ENCODE data around the gene GGA1.

Gene GGA1

DNA sequence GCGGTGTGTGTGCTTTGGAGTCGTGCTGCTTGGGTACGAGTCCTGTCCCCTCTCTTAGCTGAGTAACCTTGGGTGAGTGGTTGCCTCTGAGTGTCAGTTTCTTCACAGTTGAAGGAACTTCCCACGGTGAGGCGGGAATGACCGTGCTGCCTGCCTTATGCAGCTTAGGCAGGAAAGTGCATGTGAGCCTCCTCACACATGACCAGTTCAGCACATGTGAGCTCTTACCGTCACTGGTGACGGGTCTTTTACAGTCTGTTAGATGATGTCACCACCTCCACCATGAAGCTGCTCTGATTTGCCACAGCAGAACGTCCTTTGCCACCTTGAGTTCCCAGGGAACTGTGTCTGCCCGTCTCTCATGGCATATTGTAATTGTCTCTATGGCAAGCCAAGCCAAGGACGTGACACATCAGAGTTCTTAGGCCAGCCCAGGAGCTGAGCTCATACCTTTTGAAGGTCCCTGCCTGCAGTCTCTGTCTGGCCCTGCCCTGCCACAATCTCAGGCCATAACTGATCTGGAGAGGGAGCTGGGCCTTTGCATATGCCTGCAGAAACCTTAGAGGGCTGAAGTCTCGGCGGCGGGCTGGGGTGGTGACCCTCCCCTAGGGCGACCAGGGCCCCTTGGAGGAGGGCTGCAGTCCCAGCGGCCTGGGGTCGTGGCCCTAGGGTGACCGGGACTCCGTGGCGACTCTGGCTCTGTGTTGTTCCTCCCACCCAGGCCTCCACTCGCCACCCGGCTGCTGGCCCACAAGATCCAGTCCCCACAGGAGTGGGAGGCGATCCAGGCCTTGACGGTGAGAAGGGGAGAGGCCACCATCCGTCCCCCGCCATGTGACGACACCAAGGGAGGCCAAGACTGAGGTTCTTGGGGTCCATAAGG lies 7.8 kb downstream of the GGA1 start:
- H3K36me3 ChIP-seq (ENCODE audit: control insufficient read depth, insufficient read depth, low read length, severe bottlenecking) = peaks cover 51% of the 10 kb centered on the region
- H3K9me3 ChIP-seq (ENCODE audit: control insufficient read depth, low read length) = no peaks in the 10 kb centered on the region
- DNase-seq (ENCODE audit: low read depth) = no peak
- H3K27me3 ChIP-seq (replicated peaks; ENCODE audit: control insufficient read depth, insufficient read depth, low read length) = no peaks in the 10 kb centered on the region
- no peak overlapping the region for H3K9ac ChIP-seq (ENCODE audit: low read length)
- no peak overlapping the region for H3K4me3 ChIP-seq (ENCODE audit: low read length)
- H3K4me1 ChIP-seq (ENCODE audit: control insufficient read depth, insufficient read depth, low read length) = peaks cover 17% of the 10 kb centered on the region

DNA sequence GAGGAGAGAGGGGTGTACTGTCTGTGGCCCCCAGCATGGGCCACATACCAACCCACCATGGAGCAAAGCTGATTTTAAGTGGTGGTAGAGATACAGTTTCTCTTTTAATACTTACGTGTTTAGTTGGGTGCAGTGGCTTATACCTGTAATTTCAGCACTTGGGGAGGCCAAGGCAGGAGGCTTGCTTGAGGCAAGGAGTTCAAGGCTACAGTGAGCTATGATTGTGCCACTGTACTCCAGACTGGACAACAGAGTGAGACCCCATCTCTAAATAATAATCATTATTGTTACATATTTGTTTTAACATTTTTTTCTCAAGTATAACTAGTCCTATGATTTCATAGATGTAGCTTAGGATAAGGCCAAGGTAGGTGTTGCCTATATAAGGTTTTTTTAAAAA lies 8.8 kb downstream of the GGA1 start:
- no peaks in the 10 kb centered on the region for H3K27me3 ChIP-seq (replicated peaks; ENCODE audit: control insufficient read depth, insufficient read depth, low read length)
- H3K9me3 ChIP-seq (ENCODE audit: control insufficient read depth, low read length) = no peaks in the 10 kb centered on the region
- no peak overlapping the region for H3K9ac ChIP-seq (ENCODE audit: low read length)
- no peak overlapping the region for H3K4me3 ChIP-seq (ENCODE audit: low read length)
- H3K4me1 ChIP-seq (ENCODE audit: control insufficient read depth, insufficient read depth, low read length) = peaks cover 13% of the 10 kb centered on the region
- DNase-seq (ENCODE audit: low read depth) = no peak
- H3K36me3 ChIP-seq (ENCODE audit: control insufficient read depth, insufficient read depth, low read length, severe bottlenecking) = peaks cover 53% of the 10 kb centered on the region

DNA sequence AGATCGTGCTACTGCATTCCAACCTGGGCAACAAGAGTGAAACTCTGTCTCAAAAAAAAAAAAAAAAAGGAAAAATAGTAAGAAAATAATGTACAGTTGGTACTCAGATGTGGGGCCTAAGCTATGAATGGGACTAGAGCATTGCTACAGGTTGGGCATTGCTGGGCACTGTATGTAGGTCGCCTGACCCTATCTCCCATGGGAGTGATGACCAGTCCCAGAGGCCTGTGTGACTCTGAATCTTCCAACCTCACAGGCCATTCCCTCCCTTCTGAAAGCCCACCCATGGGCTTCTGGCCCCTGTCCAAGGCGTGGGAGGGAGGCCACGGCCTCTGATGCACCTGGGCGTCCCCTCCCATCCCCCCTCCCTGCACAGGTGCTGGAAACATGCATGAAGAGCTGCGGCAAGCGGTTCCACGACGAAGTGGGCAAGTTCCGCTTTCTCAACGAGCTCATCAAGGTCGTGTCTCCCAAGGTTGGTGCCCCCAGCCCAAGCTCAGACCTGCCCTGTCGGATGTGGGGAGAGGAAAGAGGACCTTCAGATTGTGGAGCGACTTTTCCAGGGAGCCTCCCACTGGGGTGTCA lies 9.5 kb downstream of the GGA1 start:
- Histone ChIP-seq H3K4me1 (ENCODE audit: control insufficient read depth, insufficient read depth, low read length) (peaks cover 11% of the 10 kb centered on the region), H3K27me3 (replicated peaks; ENCODE audit: control insufficient read depth, insufficient read depth, low read length) (no peaks in the 10 kb centered on the region), H3K9me3 (ENCODE audit: control insufficient read depth, low read length) (no peaks in the 10 kb centered on the region), H3K36me3 (ENCODE audit: control insufficient read depth, insufficient read depth, low read length, severe bottlenecking) (peaks cover 53% of the 10 kb centered on the region), H3K4me3 (ENCODE audit: low read length) (no peak overlapping the region), H3K9ac (ENCODE audit: low read length) (no peak overlapping the region)
- no peak for DNase-seq (ENCODE audit: low read depth)

DNA sequence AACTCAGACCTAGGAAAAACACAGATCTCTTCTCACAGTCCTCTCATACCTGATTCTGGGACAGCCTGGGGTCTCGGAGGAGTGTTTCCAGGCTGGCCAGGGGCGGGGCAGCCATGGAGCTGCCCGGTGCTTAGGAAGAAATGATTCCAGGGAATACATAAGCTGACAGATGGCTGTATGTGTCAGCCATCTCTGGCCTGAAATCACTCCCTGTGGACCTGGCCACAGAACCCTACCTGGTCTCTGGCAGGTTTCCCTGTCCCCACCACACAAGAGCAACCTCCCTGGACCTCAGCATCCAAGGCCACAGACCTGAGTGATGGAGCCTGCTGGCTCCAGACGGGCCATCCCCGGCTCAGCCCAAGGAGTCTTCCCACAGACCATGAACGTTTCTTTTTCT lies 10.0 kb downstream of the GGA1 start:
- H3K36me3 ChIP-seq (ENCODE audit: control insufficient read depth, insufficient read depth, low read length, severe bottlenecking) = peaks cover 53% of the 10 kb centered on the region
- no peaks in the 10 kb centered on the region for H3K27me3 ChIP-seq (replicated peaks; ENCODE audit: control insufficient read depth, insufficient read depth, low read length)
- no peaks in the 10 kb centered on the region for H3K9me3 ChIP-seq (ENCODE audit: control insufficient read depth, low read length)
- no peak for DNase-seq (ENCODE audit: low read depth)
- peaks cover 6% of the 10 kb centered on the region for H3K4me1 ChIP-seq (ENCODE audit: control insufficient read depth, insufficient read depth, low read length)
- no peak overlapping the region for H3K9ac ChIP-seq (ENCODE audit: low read length)
- H3K4me3 ChIP-seq (ENCODE audit: low read length) = no peak overlapping the region

DNA sequence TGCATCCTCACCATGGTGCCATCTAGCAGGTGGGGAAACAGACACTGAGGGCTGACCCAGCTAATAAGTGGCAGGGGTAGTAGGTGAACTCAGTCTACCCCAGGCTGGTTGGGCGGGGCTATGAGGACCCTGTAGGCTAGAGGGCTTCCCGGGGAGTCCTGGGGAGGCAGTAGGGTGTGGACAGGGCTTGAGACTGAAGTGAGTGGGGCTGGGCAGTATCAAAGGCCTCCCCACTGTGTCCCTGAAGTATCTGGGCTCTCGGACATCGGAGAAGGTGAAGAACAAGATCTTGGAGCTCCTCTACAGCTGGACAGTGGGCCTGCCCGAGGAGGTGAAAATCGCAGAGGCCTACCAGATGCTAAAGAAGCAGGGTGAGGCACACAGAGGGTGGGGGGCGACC lies 11.4 kb downstream of the GGA1 start:
- no peaks in the 10 kb centered on the region for H3K9me3 ChIP-seq (ENCODE audit: control insufficient read depth, low read length)
- H3K36me3 ChIP-seq (ENCODE audit: control insufficient read depth, insufficient read depth, low read length, severe bottlenecking) = peaks cover 56% of the 10 kb centered on the region
- no peak overlapping the region for H3K9ac ChIP-seq (ENCODE audit: low read length)
- no peak overlapping the region for H3K4me3 ChIP-seq (ENCODE audit: low read length)
- peaks cover 5% of the 10 kb centered on the region for H3K4me1 ChIP-seq (ENCODE audit: control insufficient read depth, insufficient read depth, low read length)
- DNase-seq (ENCODE audit: low read depth) = no peak
- H3K27me3 ChIP-seq (replicated peaks; ENCODE audit: control insufficient read depth, insufficient read depth, low read length) = no peaks in the 10 kb centered on the region

DNA sequence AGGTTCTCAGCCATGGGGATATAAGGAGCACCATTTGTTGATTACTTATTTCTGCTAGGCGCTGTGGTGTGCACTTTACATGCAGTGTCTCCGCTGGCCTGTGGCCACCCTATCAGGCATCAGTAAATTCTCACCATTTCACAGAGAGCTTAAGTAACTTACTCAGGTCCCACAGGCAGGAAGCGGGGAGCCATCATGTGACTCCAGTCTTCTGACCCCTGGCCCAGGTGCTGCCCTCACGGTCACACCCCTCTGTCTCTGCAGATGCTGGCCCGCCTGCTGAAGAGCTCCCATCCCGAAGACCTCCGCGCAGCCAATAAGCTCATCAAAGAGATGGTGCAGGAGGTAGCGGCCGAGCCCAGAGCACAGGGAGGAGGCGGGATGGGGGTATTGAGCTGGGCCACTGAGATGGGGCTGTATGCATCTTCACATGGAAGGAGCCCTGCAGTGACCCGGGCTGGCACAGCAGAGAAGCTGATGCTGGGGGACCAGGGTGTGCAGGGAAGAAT lies 12.8 kb downstream of the GGA1 start:
- Histone ChIP-seq H3K9ac (ENCODE audit: low read length) (no peak overlapping the region), H3K4me3 (ENCODE audit: low read length) (no peak overlapping the region), H3K4me1 (ENCODE audit: control insufficient read depth, insufficient read depth, low read length) (peaks cover 18% of the 10 kb centered on the region), H3K27me3 (replicated peaks; ENCODE audit: control insufficient read depth, insufficient read depth, low read length) (no peaks in the 10 kb centered on the region), H3K9me3 (ENCODE audit: control insufficient read depth, low read length) (no peaks in the 10 kb centered on the region), H3K36me3 (ENCODE audit: control insufficient read depth, insufficient read depth, low read length, severe bottlenecking) (peaks cover 48% of the 10 kb centered on the region)
- DNase-seq (ENCODE audit: low read depth) = no peak

DNA sequence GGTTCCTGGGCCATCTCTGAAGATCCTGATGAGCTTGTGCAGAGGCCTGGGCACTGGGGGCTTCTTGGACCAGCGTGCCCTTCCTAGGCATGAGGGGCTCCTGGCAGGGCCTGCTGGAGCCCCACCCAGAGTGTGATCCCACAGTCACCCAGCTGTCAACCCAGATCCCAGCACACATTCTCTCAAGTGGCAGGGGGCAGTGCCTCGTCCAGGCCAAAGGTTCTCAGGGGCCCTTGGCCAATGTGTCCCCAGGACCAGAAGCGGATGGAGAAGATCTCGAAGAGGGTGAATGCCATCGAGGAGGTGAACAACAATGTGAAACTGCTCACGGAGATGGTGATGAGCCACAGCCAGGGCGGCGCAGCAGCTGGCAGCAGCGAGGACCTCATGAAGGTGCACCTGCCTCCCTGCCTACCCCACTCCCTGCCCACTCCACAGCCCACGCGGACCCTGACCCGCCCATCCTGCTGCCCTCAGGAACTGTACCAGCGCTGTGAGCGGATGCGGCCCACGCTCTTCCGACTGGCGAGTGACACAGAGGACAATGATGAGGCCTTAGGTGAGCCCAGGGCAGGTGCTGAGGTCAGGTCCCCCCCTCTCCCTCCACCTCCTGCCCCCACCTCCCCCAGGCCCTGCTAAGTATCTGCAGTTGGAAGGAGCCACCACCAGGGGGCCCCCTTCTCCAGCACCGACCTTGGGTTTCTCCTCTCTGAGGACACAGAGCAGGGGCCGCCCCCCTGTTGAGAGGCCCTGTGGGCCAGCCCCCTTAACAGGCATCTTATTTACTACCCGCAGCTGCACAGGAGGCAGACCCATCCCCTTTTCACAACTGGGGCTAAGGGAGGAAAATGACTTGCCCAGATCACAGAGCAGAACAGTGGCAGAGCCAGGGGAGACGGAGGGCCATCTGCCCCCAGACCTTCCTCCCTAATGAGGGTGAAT lies 14.7 kb downstream of the GGA1 start:
- DNase-seq (ENCODE audit: low read depth) = peak; percentile 81
- Histone ChIP-seq H3K9me3 (ENCODE audit: control insufficient read depth, low read length) (no peaks in the 10 kb centered on the region), H3K4me3 (ENCODE audit: low read length) (no peak overlapping the region), H3K27me3 (replicated peaks; ENCODE audit: control insufficient read depth, insufficient read depth, low read length) (no peaks in the 10 kb centered on the region), H3K4me1 (ENCODE audit: control insufficient read depth, insufficient read depth, low read length) (peaks cover 32% of the 10 kb centered on the region), H3K36me3 (ENCODE audit: control insufficient read depth, insufficient read depth, low read length, severe bottlenecking) (peaks cover 33% of the 10 kb centered on the region), H3K9ac (ENCODE audit: low read length) (peak overlapping the region; percentile 24)

DNA sequence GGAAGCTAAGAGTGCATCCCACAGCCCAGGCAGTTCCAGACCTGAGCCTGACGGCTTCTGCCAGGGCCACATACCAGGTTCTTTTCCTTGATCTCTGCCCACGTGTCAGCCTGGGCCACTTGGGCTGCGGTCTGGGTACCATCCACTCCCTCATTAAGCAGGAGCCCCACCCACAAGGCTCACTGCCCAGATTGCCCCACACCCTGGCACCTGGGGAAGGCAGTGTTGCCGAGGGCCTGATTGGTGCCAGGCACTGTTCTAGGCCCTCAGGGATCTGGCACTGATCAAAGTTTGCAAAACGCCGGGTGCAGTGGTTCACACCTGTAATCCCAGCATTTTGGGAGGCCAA lies 15.4 kb downstream of the GGA1 start:
- Histone ChIP-seq H3K4me3 (ENCODE audit: low read length) (no peak overlapping the region), H3K4me1 (ENCODE audit: control insufficient read depth, insufficient read depth, low read length) (peaks cover 32% of the 10 kb centered on the region), H3K9me3 (ENCODE audit: control insufficient read depth, low read length) (no peaks in the 10 kb centered on the region), H3K27me3 (replicated peaks; ENCODE audit: control insufficient read depth, insufficient read depth, low read length) (no peaks in the 10 kb centered on the region), H3K9ac (ENCODE audit: low read length) (peak overlapping the region; percentile 24), H3K36me3 (ENCODE audit: control insufficient read depth, insufficient read depth, low read length, severe bottlenecking) (peaks cover 29% of the 10 kb centered on the region)
- DNase-seq (ENCODE audit: low read depth) = no peak

DNA sequence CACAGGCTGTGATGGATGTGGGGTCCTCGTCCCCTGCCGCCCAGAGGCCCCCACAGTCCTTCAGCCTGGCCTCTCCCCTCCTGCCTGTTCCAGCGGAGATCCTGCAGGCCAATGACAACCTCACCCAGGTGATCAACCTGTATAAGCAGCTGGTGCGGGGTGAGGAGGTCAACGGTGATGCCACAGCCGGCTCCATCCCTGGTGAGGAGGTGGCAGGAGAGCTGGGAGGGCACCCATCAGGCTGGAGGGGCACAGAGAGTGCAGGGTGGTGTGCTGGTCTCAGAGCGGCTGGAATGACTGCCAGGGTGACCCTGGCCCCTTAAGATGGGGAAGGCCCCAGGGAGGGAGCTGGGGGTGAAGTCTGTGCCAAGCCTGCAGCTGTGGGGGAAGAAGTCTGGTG lies 16.2 kb downstream of the GGA1 start:
- no peak overlapping the region for H3K9ac ChIP-seq (ENCODE audit: low read length)
- H3K4me3 ChIP-seq (ENCODE audit: low read length) = no peak overlapping the region
- no peak for DNase-seq (ENCODE audit: low read depth)
- peaks cover 32% of the 10 kb centered on the region for H3K4me1 ChIP-seq (ENCODE audit: control insufficient read depth, insufficient read depth, low read length)
- no peaks in the 10 kb centered on the region for H3K9me3 ChIP-seq (ENCODE audit: control insufficient read depth, low read length)
- H3K27me3 ChIP-seq (replicated peaks; ENCODE audit: control insufficient read depth, insufficient read depth, low read length) = no peaks in the 10 kb centered on the region
- peaks cover 32% of the 10 kb centered on the region for H3K36me3 ChIP-seq (ENCODE audit: control insufficient read depth, insufficient read depth, low read length, severe bottlenecking)

DNA sequence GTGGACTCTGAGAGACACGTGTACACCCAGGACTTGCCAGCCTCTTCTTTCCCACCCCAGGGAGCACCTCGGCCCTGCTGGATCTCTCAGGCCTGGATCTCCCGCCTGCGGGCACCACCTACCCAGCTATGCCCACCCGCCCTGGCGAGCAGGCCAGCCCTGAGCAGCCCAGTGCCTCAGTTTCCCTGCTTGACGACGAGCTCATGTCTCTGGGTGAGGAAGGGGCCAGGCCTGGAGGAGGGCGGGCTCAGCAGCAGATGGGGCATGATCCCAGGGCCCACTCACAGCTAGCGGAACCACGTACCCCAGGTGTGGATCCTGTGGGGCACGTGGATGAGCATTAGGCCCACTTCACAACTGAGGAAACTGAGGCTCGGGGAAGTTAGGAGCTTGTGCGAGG lies 17.1 kb downstream of the GGA1 start:
- Histone ChIP-seq H3K9ac (ENCODE audit: low read length) (peak overlapping the region; percentile 77), H3K4me1 (ENCODE audit: control insufficient read depth, insufficient read depth, low read length) (peaks cover 32% of the 10 kb centered on the region), H3K36me3 (ENCODE audit: control insufficient read depth, insufficient read depth, low read length, severe bottlenecking) (peaks cover 29% of the 10 kb centered on the region), H3K9me3 (ENCODE audit: control insufficient read depth, low read length) (no peaks in the 10 kb centered on the region), H3K27me3 (replicated peaks; ENCODE audit: control insufficient read depth, insufficient read depth, low read length) (no peaks in the 10 kb centered on the region), H3K4me3 (ENCODE audit: low read length) (no peak overlapping the region)
- no peak for DNase-seq (ENCODE audit: low read depth)

DNA sequence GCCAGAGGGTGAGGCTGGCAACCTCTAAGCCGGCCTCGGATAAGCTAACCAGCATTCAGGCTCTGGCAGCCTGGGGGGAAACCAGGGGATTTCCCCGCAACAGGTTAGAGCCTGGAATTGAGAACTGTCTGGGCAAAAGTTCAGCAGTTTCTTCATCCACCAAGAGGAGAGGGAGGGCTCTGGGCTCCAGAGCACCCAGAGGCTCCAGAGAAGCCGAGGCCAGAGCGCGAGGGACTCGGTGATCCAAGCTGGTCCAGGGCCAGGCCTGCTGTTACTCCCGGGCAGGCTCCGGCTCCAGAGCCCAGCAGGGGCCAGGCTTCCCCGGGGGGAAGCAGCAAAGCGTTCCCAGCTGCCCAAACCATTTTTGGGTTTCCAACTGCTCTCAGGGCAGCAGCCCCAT lies 17.5 kb downstream of the GGA1 start:
- Histone ChIP-seq H3K4me1 (ENCODE audit: control insufficient read depth, insufficient read depth, low read length) (peaks cover 32% of the 10 kb centered on the region), H3K27me3 (replicated peaks; ENCODE audit: control insufficient read depth, insufficient read depth, low read length) (no peaks in the 10 kb centered on the region), H3K9ac (ENCODE audit: low read length) (peak overlapping the region; percentile 77), H3K36me3 (ENCODE audit: control insufficient read depth, insufficient read depth, low read length, severe bottlenecking) (peaks cover 28% of the 10 kb centered on the region), H3K4me3 (ENCODE audit: low read length) (peak overlapping the region; percentile 6), H3K9me3 (ENCODE audit: control insufficient read depth, low read length) (no peaks in the 10 kb centered on the region)
- DNase-seq (ENCODE audit: low read depth) = peak; percentile 69
